ENCODE results near the gene TNS4.

DNA sequence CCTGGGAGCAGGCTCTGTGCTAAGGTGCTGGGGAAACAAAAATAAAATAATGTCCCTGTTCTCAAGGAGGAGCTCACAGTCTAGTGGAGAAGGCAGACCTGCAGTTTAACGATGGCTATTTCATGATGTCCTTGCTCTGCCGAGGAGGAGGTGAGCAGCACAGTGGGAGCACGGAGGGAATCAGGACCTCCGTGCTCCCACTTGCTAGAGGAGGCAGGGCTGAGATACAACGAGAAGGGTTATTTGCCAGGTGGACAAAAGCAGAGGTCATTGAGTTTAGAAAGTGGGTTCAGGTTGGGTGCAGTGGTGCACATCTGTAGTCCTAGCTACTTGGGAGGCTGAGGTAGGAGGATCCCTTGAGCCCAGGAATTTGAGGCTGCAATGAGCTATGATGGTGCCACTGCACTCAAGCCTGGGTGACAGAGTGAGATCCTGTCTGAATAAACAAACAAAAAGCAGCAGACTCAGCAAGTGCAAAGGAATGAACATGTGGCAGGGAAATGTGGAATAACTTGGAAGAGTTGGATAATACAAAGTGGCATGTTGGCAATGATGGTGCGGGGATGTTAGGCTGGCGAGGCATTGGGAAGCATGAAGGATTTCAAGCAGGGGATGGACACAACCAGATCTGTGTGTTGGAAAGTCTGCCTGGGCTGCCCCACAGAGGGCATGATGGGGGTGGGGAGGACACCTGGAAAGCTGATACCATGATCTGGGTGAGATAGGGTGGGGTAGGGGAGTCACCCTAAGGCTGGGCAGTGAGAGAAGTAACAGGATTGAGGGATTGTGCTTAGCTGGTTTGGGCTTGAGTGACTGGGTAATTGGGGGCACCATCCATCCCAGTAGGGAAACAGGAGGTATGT, 12.8 kb upstream of the TNS4 start:
- TF ChIP-seq TARDBP (IDR thresholded peaks at IDR 0.05) (no peak), LEF1 (IDR thresholded peaks at IDR 0.05; ENCODE audit: borderline replicate concordance) (no peak)
